ENCODE measurements around the gene ESPNL.

Gene ESPNL

DNA sequence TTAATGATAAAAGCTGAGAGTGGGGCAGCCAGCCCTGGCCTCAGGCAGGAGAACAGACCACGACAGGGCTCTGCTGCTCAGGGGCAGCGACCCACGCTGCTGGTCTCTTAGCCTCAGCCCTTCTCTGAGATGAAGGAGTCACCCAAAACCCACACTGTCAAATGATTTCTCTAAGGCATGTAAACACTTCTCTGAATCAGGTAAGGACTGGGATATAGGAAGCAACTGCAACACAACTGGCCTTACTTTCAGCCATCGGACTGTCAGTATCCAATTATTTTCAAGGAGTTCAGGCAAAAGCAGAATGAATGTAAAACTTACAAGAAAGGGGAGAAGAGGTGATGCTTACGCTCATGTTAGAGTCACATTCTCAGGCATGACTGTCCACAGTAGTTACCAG lies 80.4 kb downstream of the ESPNL start:
- Histone ChIP-seq H3K27ac (no peak overlapping the region), H3K4me3 (ENCODE audit: low read depth, low read length) (no peak overlapping the region), H3K36me3 (peaks cover 92% of the 10 kb centered on the region), H3K9me3 (ENCODE audit: severe bottlenecking) (no peaks in the 10 kb centered on the region), H3K27me3 (ENCODE audit: insufficient read depth, low read depth, severe bottlenecking) (no peaks in the 10 kb centered on the region)
- no peak for DNase-seq
- TF ChIP-seq, protein P1, sequence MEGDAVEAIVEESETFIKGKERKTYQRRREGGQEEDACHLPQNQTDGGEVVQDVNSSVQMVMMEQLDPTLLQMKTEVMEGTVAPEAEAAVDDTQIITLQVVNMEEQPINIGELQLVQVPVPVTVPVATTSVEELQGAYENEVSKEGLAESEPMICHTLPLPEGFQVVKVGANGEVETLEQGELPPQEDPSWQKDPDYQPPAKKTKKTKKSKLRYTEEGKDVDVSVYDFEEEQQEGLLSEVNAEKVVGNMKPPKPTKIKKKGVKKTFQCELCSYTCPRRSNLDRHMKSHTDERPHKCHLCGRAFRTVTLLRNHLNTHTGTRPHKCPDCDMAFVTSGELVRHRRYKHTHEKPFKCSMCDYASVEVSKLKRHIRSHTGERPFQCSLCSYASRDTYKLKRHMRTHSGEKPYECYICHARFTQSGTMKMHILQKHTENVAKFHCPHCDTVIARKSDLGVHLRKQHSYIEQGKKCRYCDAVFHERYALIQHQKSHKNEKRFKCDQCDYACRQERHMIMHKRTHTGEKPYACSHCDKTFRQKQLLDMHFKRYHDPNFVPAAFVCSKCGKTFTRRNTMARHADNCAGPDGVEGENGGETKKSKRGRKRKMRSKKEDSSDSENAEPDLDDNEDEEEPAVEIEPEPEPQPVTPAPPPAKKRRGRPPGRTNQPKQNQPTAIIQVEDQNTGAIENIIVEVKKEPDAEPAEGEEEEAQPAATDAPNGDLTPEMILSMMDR (IDR thresholded peaks at IDR 0.05; ENCODE audit: low read depth, low read length) = no peak

DNA sequence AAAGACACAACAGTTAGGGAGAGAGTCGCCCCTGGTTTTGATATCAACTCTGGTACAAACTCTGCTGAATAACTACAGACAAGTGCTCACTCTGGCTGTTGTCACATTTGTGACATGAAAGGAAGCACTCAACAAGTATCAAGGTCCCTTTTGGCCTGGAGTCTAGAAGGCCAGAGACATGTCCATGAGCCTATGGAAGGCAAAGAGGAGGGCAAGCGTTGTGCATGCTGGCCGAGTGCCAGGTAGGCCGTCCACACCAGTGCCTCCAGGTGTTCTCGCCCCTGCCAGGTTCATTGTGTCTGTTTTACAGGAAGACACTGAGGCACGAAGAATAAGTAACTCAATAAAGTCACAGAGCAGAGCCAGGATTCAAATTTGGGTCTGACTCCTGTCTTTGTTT lies 82.2 kb downstream of the ESPNL start:
- TF ChIP-seq, protein P1 (IDR thresholded peaks at IDR 0.05; ENCODE audit: low read depth, low read length) = no peak
- H3K27me3 ChIP-seq (ENCODE audit: insufficient read depth, low read depth, severe bottlenecking) = no peaks in the 10 kb centered on the region
- no peak overlapping the region for H3K4me3 ChIP-seq (ENCODE audit: low read depth, low read length)
- peaks cover 96% of the 10 kb centered on the region for H3K36me3 ChIP-seq
- no peak overlapping the region for H3K27ac ChIP-seq
- DNase-seq = no peak
- H3K9me3 ChIP-seq (ENCODE audit: severe bottlenecking) = no peaks in the 10 kb centered on the region

Measured in WERI-Rb-1 (cell line).